ENCODE results near the gene SSNA1.

The SSNA1 gene

DNA sequence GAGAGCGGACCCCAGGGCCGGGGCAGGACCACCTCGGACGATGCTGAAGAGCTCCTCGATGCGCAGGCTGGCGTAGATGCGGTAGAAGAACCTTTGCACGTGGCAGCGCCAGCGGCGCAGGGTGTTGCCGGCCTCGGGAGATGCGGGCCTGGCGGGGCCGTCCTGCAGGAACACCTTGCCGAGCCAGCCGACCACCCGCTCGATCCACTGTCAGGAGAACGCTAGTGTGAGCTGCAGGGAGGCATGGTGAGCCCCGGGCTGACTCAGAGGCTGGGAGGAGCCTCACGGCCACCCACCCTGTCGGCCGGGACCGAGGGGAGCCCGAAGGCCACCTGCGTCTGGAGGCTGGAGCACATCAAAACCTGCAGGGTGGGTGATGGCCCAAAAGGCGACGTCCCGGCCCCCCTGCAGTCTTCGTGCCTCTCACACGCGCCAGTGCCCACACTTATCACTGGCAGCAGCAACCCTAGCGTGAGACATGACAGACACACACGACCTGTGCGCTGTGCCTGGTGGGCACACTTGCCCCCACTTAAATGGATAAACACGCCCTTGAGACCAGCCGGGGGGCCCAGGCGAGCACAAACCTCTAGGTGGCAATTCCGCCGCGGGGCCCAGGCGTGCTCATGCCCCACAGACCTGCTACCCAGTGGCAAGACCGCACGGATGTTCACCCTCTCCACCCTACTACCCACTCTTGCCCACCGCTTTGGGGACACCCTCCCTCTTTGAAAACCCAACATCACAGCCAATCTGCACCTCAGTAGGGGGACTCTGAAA, 3.4 kb upstream of the SSNA1 start:
- DNase-seq = no peak

DNA sequence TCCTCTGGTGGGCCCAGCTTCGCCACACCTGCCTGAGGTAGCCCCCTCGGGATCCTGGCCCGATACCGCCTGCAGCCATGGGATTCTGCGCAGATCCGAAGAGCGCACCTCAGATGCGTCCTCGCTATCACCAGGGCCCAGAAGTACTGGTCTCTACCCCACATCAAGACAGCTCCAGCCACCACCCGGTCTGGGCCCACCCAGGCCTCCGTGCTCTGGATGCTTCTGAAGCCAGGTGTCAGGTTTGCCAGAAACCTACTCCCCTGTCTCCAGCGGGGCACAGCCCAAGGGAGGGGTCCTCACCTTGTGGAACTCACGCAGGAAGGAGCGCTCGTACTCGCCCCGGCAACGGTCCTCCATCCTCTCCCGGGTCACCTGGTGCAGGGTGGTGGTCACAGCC, 2.6 kb upstream of the SSNA1 start:
- DNase-seq = no peak

DNA sequence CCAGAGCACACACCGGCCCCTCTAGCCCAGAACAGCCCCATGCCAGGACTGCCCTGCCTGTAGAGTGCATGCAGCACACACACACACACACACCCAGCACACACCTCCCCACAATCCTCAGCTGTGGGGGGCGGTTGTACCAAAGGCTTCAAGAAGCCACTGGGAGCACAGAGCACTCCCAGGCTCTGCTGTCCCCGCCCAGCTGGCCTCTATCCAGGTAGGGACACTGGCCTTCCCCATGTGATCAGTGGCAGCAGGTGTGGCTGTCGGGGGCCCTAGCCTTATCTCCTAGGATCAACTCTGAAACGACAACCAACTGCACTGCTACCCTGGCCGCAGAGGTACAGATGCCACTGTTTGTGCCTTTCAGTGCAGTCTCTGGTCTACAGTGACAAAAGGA, 2.1 kb upstream of the SSNA1 start:
- no peak for DNase-seq

DNA sequence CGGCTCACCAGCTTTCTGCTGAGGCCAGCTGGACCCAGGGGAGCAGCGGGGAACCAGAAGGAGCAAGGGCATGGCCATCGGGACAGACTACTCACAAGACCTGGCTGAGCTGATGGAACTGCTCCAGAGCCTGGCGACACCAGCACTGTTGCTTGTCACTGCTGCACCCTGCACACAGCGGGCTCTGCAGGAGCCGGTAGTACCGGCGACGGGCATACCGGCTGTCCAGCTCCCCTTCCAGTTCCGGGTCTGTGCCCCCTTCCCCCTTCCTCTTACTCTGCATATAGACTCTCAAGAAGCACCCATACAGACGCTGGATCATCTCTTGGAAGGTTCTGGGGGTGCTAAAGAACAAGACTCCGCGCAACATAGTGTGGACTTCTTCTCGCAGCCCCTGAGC, 1.1 kb upstream of the SSNA1 start:
- no peak for DNase-seq

DNA sequence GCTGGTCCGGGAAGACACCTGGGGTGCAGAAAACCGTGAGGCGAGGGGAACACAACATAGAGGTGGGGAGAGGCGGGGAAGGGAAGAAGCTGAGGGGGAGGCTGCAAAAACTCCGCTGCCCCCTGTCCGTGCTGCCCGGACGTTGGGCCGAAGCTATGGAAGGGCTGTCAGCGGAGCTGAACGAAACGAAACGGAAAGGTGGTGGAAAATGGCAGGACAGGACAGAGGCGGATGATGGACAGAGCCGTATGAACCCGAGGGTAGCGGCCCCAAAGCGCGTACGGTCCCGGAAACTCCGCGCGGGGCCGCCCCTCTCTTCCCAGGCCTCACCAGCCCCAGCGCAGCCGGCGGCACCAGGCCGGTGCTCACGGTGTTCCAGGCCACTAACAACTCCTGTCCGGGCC, 388 bp upstream of the SSNA1 start:
- DNase-seq = no peak

DNA sequence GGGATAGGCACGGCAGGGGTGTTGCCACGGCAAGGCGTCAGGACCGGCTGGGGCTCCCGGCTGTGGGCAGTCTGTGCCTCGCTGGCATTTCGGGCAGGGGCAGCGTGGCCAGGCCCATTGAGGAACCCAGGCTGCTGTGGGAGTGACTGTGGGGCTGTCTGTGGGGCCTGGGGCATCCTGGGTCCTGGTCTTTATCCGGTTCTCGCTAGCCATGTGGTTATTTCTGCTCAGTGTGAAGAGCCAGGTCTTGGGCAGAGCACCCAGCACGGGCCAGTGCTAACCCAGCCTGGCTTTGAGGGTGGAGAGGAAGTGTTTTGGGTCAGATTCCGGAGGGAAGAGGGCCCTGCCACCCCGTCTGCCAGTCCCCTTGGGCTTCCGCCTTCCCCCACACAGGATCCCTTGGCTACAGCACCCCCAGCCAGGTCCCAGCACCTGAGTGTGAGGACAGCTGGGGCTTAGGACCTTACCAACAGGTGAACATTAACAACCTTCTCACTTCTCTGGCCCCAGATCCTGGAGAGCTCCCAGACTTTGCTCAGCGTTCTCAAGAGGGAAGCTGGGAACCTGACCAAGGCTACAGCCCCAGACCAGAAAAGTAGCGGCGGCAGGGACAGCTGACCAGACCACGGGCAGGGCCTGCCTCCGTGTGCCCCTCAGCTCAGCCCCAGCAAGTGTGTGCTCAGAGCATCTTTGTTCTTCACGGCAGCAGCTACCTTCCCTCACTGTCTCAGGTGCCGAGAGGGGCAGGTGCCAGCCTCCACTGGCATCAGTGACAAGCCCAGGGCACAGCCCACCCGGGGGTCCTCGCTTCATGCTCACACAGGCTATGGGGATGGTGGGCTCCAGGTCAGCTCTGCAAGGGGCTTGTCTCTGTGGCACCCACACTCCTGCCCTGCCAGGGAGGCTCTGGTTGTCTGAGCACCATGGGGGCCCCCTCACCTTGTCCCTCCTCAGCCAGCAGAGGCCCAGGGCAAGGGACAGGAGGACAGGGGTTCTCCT, 1.1 kb downstream of the SSNA1 start:
- no peak for DNase-seq

DNA sequence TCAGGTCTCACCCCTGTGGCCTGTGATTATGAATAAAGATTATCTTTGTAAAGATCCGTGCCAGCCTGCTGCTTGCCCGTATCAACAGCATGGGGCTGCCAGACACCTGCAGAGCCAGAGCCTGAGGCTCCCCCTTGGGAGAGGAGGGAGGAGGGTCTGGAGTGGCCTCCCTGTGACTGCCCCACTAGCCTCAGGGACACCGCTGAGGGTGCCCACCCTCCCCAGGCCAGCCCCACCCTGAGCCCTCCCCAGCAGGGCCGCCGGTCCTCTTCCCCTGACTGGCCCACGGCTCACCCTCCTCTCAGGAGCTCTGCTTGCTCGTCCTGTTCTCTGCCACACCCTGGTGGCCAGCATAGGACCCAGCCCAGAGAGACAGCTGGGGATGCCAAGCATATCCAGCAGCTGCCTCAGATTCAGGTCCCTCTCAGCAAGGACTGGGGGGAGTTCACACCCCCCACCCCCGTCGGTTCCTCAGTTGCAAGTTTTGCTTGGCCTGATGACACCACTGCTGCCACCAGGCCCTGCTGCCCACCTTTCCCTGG, 1.9 kb downstream of the SSNA1 start:
- DNase-seq = no peak

DNA sequence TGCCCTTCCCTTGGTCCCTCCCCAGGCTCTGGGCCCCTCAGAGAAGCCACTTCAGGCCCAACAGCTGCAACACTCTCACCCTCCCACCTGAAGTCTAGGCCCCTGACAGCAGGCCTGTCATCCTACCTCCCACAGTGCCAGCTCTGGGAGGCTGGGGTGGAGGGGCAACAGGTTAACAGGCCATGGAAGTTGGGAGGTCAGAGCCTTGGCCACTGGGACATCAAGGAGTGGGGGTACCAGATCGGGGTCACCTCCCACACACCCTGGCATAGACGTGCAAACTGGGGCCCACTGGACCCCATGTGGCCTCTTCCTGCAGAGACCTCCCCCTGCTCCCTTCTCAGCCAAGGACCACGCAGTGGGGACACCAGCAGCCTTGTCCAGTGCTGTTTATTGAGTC, 2.8 kb downstream of the SSNA1 start:
- DNase-seq = no peak

DNA sequence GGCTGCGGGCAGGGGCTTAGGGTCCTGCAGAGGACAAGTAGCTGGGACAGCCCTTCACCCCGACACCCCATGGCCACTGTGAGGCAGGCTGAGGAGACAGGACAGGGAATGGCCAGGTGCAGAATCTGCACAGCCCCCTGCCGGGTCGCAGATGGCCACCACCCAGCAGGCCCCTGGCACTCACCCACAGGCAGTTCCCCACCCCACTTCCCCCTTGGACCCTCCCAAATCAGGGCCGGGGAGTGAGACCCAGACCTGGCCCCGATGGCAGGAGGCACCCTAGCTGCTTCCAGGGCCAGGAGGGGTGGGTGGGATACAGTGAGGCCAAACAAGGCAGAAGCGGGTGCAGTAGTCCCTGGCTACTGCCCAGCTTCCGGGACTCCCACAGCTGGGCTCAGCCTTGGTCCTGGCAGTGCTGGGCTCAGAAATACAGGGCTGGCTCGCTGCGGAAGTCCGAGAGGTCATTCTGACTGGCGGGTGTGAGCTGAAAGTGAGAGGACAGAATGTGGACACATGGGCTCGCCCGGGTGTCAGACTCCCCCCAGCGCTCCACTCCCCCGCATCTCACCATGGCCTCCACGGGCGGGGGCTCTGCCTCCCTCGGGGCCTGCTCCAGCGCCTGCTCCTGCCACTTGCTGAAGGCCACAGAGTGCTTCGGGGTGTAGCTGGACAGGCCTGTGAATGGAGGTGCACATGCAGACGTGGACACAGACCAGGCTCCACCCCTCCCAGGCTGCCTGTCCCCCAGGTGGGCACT, 3.4 kb downstream of the SSNA1 start:
- DNase-seq = no peak

DNA sequence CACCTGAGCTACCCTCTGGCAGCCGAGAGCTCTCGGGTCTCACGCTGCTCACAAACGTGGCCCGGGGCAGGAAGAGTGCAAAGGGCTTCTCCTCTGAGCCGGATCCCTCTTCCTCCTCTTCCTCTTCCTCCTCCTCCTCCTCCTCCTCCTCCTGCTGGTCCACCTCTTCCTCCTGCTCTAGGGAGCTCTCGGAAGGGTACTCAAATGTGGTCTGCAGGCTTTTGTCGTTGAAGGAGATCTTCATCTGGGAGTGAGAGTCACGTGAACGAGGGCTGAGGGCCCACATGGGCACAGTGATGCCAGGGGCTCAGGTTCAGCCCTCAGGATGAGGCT, 3.9 kb downstream of the SSNA1 start:
- no peak for DNase-seq

DNA sequence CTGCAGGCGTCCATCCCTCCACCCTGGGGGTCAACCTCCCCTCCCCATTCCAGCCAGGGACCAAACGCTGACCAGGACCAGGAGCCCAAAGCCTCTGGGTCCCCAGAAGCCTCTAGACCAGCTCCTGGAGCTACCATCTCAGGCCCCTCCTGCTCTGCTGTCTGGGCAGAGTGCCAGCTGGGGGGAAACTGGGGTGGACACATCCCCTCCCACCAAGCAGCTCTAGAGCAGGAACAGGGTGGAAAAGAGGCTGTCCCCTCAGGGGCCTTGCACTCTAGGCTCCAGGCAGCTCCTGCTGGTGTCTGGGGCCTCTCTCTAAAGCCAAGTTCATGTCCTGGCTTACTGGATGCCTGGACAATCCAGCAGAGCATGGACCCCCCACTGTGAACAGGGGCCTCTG, 4.4 kb downstream of the SSNA1 start:
- DNase-seq = no peak

DNA sequence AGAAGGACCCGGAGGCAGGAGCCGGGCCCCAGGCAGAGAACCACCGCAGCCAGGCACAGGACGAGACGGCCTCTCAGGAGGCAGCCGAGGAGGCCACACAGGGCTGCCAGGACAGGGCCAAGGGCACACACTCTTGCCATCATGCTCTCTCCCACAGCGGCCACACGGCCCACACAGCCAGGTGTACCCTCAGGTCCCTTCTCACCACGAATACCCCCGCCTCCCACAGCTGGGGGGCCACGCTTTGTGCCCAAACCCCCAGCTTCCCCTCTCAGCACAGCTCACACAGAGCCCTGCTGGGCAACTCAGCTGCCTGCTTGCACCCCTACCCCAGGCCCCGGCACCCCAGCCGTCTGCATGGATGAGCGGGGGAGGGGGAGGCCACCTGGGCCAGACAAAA, 5.3 kb downstream of the SSNA1 start:
- no peak for DNase-seq

DNA sequence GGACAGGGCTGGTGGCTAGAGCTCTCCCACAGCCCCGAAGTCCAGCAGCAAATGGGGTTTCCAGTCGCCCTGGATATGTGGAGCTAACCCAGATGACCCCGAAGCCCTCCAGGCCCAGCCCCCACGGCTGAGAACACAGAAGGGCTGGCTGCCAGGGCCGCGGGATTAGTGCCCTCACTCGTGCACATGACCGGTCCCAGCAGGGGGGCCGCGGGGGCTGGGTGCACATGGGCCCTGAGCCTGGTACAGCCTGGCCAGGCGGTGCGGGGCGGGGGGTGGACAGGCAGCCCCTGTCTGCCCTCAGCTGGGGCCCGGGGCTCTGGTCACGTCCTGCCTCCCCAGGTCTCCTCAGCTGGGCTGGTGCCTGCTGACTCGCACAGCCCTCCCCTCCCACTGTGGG, 5.9 kb downstream of the SSNA1 start:
- DNase-seq = no peak

DNA sequence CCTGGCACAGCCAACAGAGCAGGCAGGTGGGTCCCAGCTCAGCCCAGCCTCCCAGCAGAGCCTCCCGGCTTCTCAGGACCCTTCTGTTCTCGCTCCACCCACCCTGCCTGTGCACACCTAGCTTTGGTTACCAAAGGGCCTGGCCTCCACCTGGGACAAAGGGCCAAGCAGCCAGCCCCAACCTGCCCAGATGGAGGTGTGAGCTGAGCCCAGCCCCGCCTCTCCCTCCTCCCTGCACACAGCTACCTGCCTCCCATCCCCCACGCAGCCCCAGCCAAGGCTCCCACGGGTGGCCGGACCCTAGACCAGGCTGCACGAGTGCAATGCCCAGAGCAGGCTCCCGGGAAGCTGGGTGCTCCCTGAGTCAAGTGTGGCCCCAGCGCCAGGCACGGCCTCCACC, 6.4 kb downstream of the SSNA1 start:
- DNase-seq = no peak

DNA sequence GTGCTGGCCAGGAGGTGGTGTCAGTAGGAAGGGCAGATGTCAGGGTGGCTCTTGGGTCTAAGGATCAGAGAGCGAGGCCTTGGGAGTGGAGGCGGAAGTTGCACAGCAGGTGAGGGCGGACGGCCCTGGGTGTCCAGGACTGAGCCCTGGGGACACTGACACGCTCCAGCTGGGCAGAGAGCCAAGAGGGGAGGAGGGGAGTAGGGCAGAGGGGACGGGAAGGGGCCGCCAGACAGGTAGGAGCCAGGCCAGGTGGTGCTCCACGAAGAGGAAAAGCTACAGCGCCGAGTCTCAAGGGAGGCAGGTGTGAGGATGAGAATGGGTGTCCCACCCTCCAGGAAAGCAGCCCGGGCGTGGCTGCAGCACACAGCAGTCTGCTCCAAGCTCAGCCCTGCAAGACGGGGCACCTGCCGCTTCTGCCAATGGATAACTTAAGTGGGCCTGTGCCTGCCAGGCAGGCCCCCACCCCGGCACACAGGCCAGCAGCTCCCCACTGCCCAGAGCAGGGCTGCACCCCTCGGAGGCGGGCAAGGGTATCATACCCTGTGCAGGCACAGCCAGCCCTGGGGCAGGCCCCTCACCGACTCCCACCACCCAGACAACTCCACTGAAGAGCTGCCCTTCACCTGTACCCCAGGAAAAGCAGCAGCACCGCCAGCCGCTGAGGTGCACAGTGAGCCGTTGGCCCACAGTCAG, 7.2 kb downstream of the SSNA1 start:
- DNase-seq = no peak

DNA sequence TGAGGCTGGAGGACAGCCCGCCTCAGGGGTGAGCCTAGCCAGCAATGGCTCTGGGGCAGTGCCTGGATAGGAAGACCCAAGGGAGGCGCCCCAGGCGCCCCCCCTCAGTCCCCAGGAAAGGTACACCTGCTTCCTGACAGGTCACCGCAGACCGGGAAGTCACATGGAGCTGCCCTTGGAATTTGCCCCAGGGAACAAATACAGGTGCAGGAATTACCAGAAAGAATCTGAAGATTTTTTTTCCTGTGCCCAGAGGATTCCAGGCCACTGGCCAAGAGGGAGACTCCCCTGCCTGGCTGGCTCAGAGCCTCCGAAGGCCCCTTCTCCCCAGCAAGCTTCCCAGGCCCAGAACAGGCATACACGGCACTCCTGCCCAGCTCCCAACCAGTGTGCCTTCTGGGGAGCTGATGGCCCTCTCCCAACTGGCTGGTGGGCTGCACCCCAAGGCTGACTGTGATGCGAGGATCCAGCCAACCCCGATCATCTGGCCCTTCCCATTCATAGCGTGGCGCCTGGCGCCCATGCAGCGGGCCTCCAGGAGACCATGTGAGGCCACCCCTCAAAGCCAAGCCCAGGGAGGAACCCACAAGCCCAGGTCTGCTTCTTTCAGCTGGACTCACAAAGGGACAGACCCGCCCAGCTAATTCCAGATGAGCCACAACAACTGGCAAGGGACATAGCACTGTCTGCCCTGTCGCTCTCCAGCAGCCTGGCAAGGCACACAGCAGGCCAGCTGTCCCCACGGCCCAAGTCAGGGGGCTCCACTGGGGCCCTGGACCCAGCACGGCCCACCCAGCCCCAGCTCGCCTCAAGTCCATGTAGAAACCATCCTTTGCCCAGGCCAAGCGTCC, 9.8 kb downstream of the SSNA1 start:
- no peak for DNase-seq

DNA sequence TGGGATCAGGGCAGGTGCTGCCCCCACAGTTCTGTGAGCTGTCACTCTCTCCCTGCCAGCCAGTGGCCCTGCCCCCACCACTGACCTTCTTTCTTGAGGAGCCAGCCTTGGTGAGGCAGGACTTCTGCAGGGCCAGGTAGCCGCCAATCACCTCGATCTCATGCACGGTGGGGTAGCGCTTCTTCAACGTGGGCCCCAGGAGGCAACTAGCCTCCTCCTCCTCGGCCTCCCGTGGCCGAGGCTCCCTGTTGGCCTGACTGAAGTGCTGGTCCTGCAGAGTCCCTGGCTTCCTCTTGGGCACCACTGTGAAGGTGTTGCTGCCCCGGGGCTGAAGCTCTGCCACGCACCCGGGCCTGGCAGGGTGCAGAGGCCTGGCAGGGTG, 10.4 kb downstream of the SSNA1 start:
- no peak for DNase-seq

DNA sequence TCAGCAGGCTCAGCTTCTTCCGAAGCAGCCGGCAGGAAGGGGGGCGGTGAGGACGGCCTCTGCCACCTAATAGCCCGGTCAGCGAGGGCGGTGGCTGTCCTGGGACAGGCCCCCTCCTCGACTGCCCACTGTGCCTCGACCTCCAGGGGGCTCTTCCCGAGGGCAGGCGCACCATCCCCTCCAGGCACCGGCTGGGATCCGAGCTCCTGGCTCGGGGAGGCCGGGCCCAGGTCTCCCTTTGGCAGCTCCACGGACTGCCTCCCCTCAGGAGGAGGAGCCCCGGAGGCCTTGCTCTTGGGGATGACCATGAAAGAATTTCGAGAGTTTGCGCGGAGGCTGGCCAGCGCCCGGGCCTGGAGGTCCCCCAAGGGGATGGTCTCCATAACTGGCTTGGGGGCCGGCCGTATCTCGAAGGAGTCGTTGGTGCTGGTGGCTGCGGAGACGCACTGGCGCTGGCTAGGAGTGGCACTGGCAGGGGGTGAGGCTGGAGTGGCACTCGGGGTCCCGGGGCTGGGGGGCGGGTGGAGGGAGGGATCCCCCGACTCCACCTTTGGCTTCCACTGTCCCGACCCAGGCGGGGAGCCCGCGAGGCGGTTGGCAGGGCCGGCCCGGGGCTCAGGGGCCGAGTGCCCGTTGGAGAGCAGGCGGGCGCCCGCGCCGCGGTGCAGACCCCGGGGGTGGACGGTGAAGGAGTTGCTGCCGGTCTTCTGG, 11.1 kb downstream of the SSNA1 start:
- DNase-seq = no peak

DNA sequence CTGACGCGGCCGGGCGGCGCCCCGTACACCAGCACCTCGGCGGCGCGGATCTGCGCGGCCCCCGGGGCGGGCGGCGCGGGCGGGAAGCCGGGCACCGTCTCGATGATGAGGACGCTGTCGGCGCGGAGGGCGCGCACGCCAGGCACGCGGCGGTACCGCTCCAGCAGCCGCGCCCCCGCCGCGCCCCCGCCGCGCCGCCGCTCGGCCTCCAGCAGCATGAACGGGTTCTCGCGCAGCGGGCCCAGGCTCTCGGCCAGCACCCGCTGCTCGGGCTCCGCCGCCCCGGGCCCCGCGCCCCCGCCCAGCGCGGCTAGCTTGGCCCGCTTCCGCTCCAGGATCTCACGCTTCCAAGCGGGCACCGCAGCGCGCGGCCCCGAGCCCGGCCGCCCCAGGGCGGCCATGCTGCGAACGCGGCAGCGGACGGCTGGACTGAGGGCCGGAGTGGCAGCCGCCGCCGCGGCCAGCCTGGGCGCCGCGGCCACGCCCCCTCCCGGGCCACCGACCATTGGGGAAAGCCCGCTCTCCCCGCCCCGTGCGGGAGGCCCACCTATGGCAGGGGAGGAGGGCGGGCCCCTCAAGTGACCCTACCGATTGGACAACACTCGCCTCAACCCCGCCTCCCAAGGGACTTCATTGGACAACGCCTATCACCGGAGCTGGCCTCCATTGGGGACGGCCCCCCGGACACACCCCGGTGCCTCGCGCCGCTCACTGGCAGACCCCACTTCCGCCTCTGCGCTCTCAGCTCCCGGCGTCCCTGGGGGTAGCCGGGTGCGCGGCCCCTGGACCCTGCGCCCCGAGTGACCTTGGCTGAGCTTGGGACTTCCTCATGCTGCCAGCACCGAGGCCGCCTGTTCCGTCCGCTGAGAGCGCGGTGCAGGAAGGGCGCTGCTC, 12.1 kb downstream of the SSNA1 start, which contains the start of gene TPRN:
TPRN (minus strand) TSS at position 431 of the 894 bp plus-strand sequence; CDS start at position 401, 30 bp downstream.
- peak; percentile 94 to 98 (median 98) for DNase-seq

Data from activated CD4-positive, CD25-positive, alpha-beta regulatory T cell (primary cell).